ENCODE measurements around the gene PPP1CC.

Gene PPP1CC

GRCh38 chr12:110720516-110720915 lies 22.2 kb downstream of the PPP1CC start:
- no peak for FAIRE-seq

- no peak for FAIRE-seq
Measured at GRCh38 chr12:110718222-110718908, 24.3 kb downstream of the PPP1CC start.

GRCh38 chr12:110717037-110717436 lies 25.7 kb downstream of the PPP1CC start:
- FAIRE-seq: no peak

GRCh38 chr12:110708917-110709316 lies 33.8 kb downstream of the PPP1CC start:
- FAIRE-seq: no peak

- no peak for FAIRE-seq
Measured at GRCh38 chr12:110705309-110705708, 37.4 kb downstream of the PPP1CC start.

GRCh38 chr12:110704750-110705149 lies 37.9 kb downstream of the PPP1CC start:
- peak; percentile 11 for FAIRE-seq

- no peak for FAIRE-seq
Measured at GRCh38 chr12:110704231-110704630, 38.5 kb downstream of the PPP1CC start.

- no peak for FAIRE-seq
Measured at GRCh38 chr12:110702081-110702480, 40.6 kb downstream of the PPP1CC start.

GRCh38 chr12:110699591-110700445 lies 42.9 kb downstream of the PPP1CC start:
- no peak for FAIRE-seq

GRCh38 chr12:110698171-110698902 lies 44.4 kb downstream of the PPP1CC start:
- FAIRE-seq: peak; percentile 84

- no peak for FAIRE-seq
Measured at GRCh38 chr12:110697236-110697635, 45.5 kb downstream of the PPP1CC start.

- no peak for FAIRE-seq
Measured at GRCh38 chr12:110696283-110696682, 46.4 kb downstream of the PPP1CC start.

- FAIRE-seq: no peak
Measured at GRCh38 chr12:110694330-110694901, 48.3 kb downstream of the PPP1CC start.

- no peak for FAIRE-seq
Measured at GRCh38 chr12:110693731-110694130, 49.0 kb downstream of the PPP1CC start.

GRCh38 chr12:110690127-110690430 lies 52.6 kb downstream of the PPP1CC start:
- no peak for FAIRE-seq

GRCh38 chr12:110689281-110690126 lies 53.2 kb downstream of the PPP1CC start:
- FAIRE-seq: no peak

- FAIRE-seq: no peak
Measured at GRCh38 chr12:110688446-110689280, 54.0 kb downstream of the PPP1CC start, which contains the start of gene HVCN1. TSS of gene HVCN1 (minus strand) at chr12:110689115. CDS start at chr12:110683245, 5,870 bp downstream.

GRCh38 chr12:110687396-110688169 lies 55.1 kb downstream of the PPP1CC start:
- FAIRE-seq: no peak

GRCh38 chr12:110686294-110686903 lies 56.3 kb downstream of the PPP1CC start:
- FAIRE-seq: no peak

GRCh38 chr12:110684312-110684836 lies 58.3 kb downstream of the PPP1CC start:
- FAIRE-seq: no peak
